Activated effector memory CD4-positive, alpha-beta T cell treated with anti-CD3 and anti-CD28 coated beads, Interleukin-2, amount 50 U/mL, for 16 hours (primary cell): ENCODE measurements around the gene GAB2.

Experiments used
- DNase-seq: peaks from one replicate; pipeline ENCODE4 v3.0.0-alpha.2; 2020

The GAB2 gene

GRCh38 chr11:78339483-78339882, 78.1 kb downstream of the GAB2 start:
- no peak for DNase-seq

GRCh38 chr11:78338702-78339101, 78.9 kb downstream of the GAB2 start:
- DNase-seq = no peak

- no peak for DNase-seq
Observed at GRCh38 chr11:78338138-78338537, 79.5 kb downstream of the GAB2 start.

- DNase-seq = no peak
Observed at GRCh38 chr11:78337554-78337924, 80.1 kb downstream of the GAB2 start.

- no peak for DNase-seq
Observed at GRCh38 chr11:78336877-78337553, 80.6 kb downstream of the GAB2 start.

GRCh38 chr11:78334109-78334508, 83.5 kb downstream of the GAB2 start:
- DNase-seq = no peak

- no peak for DNase-seq
Observed at GRCh38 chr11:78332872-78333271, 84.7 kb downstream of the GAB2 start.

GRCh38 chr11:78332174-78332866, 85.3 kb downstream of the GAB2 start:
- DNase-seq = no peak

- no peak for DNase-seq
Observed at GRCh38 chr11:78331711-78332110, 85.9 kb downstream of the GAB2 start.

- no peak for DNase-seq
Observed at GRCh38 chr11:78330361-78330760, 87.3 kb downstream of the GAB2 start.

- no peak for DNase-seq
Observed at GRCh38 chr11:78327945-78328344, 89.7 kb downstream of the GAB2 start.

GRCh38 chr11:78325274-78325781, 92.3 kb downstream of the GAB2 start:
- DNase-seq = no peak

GRCh38 chr11:78323363-78323762, 94.3 kb downstream of the GAB2 start:
- no peak for DNase-seq

- DNase-seq = no peak
Observed at GRCh38 chr11:78319453-78319955, 98.1 kb downstream of the GAB2 start.

- DNase-seq = no peak
Observed at GRCh38 chr11:78318321-78319114, 99.1 kb downstream of the GAB2 start.

GRCh38 chr11:78315724-78316123, 101.9 kb downstream of the GAB2 start:
- no peak for DNase-seq

- no peak for DNase-seq
Observed at GRCh38 chr11:78314762-78315161, 102.9 kb downstream of the GAB2 start.

GRCh38 chr11:78313898-78314297, 103.7 kb downstream of the GAB2 start:
- no peak for DNase-seq

GRCh38 chr11:78313181-78313795, 104.3 kb downstream of the GAB2 start:
- no peak for DNase-seq

- no peak for DNase-seq
Observed at GRCh38 chr11:78312712-78313111, 104.9 kb downstream of the GAB2 start.

- no peak for DNase-seq
Observed at GRCh38 chr11:78311702-78312371, 105.8 kb downstream of the GAB2 start.

- DNase-seq = no peak
Observed at GRCh38 chr11:78310500-78310909, 107.1 kb downstream of the GAB2 start.
